ENCODE measurements around the gene PPA1.
"Not testable (repeated sequence)": the region's sequence is repeated elsewhere in the genome, so short reads cannot be mapped to it uniquely, and the experiment has no call there.

The PPA1 gene

GRCh38 chr10:70198696-70199466, 34.3 kb downstream of the PPA1 start:
- no peak for DNase-seq

DNA sequence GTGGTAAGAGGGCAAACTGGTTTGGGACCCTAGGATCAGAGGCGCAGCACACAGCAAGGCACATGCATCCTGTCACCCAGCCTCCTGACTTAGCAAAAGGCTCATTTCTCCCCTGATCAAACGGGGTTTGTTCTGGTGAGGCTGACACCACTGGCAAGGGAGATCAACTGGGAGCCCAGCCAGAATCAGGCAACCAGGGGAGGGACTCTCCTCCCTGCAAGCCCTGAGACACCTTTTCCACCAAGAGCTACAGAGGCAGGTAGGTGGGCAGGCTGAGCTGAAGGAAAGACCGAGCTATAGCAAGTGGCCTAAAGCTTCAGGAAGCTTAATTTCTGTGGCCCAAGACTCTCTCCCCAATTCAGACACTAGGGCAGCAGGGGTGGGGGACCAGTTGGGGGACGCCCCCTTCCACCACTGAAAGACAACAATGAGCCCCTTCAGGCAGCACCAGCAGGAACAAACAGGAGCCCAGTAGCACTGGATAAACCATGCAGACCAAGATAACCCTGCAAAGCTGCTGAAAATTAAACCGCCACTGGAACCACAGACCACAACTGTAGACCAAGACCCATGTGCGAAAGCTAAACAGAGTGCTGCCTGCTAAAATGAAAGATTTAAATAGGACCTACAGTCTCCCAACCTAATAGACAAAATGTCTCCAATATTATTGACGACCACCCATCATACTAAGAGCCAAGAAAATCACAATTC, 35.8 kb downstream of the PPA1 start:
- DNase-seq = no peak

DNA sequence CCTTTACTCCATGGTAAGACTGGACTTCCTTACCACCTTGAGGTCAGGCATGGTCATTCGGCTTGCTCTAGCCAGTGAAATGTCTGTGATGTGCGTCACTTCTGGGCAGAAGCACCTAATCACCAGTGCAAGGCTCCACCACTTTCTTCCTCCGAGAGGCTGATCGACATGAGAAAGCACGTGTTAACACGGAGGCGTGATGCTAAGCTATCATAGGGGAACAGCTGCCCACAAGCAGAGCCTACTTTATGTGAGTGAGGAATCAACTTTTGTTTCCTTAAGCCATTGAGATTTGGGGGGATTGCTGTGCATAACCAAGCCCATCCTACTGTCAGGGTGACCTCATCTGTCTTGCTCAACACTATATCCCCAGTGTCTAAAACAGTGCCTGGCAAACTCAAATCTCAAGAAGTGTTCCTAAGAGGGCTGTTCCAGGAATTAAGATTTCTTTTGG, 39.8 kb downstream of the PPA1 start:
- DNase-seq = no peak

- DNase-seq = no peak
Observed at GRCh38 chr10:70192326-70192968, 40.8 kb downstream of the PPA1 start.

- no peak for DNase-seq
Observed at GRCh38 chr10:70191972-70192305, 41.3 kb downstream of the PPA1 start.

- DNase-seq = no peak
Observed at GRCh38 chr10:70191161-70191971, 41.9 kb downstream of the PPA1 start.

DNA sequence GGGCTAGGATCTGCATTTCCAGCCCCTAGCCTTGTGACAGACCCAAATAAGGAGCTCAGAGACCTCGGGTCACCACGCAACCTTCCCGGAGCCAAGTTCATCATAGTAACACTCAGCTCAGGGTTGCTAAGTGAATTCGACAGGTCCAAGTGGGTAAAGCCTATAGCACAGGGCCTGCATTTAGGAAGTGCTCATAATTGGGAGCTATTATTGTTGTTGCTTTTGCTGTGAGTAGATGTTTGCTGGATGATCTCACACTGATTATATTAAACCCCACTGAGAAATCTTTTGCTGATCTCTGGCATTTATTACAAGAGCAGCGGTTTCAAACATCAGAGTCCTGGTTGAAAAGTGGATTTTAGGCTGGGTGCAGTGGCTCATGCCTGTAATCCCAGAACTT, 42.6 kb downstream of the PPA1 start:
- no peak for DNase-seq

DNA sequence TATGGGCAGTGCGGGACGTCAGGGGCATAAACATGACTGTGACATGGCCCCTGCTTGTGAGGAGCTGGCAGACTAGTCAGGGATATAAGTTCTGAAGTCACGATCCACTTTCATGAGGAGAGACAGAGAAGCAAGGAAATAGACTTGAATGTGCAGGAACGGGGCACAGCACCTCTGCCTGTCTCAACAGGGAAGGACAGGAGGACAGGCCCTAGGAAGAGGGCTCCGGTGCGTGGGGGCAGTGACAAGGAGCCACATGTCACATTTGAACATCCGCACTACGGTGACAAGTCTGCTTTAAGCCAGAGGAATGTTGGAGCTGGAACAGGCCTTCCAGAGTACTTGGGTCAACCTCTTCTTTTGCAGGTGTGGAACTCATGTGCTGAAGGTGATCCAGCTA, 43.1 kb downstream of the PPA1 start:
- DNase-seq = no peak

DNA sequence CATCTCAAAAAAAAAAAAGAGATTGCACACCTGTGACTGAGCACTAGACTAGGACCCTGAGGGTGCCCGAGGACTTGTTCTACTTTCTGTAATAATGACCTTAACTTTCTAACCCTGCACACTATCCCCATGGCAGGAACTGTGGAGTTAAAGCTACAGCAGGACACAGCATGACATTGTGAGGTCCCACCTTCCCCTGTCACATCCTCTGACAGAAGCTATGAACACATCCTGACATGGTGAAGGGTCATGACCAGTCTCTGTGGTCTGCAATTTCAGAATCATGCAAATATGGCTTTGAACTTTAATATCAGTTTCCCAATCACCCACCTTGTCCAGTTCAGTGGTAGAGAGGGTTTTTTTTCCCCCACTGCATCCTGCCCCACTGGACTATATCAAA, 44.5 kb downstream of the PPA1 start:
- no peak for DNase-seq

DNA sequence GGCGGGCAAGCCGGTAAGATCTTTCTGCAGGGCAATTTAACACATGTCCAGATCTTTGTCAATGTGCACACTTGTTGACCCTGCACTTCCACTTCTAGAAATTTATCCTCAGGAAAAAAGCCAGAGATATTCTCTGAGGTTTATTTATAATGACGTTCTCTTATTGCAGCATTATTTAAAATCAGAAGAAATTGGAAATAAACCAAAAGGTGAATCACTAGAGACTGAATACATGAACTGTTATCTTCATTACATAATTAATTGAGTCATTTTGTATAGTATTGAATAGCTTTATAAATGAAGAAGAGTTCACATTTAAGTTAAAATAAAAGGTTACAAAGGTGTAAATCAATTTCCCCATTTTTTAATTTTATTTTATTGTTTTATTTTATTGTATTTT, 46.7 kb downstream of the PPA1 start:
- DNase-seq = no peak

GRCh38 chr10:70186090-70186489, 47.1 kb downstream of the PPA1 start:
- no peak for DNase-seq

DNA sequence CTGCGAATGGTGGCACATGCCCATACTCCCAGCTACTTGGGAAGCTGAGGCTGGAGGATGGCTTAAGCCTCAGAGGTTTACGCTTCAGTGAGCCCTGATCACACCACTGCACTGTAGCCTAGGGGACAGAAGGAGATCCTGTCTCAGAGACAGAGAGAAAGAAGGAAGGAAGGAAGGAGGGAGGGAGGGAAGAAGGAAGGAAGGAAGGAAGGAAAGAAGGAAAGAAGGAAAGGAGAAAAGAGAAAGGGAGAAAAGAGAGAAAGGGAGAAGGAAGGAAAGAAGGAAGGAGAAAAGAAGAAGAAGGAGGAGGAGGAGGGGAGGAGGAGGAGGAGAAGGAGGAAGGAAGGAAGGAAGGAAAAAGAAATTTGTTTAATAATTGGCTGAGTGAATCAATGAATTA, 49.9 kb downstream of the PPA1 start:
- DNase-seq = no peak

- not testable (repeated sequence) for DNase-seq
Observed at GRCh38 chr10:70179209-70179608, 54.0 kb downstream of the PPA1 start.

GRCh38 chr10:70178139-70178725, 55.0 kb downstream of the PPA1 start:
- no peak for DNase-seq

GRCh38 chr10:70176441-70176840, 56.8 kb downstream of the PPA1 start:
- no peak for DNase-seq

GRCh38 chr10:70175516-70175915, 57.7 kb downstream of the PPA1 start:
- DNase-seq = no peak

DNA sequence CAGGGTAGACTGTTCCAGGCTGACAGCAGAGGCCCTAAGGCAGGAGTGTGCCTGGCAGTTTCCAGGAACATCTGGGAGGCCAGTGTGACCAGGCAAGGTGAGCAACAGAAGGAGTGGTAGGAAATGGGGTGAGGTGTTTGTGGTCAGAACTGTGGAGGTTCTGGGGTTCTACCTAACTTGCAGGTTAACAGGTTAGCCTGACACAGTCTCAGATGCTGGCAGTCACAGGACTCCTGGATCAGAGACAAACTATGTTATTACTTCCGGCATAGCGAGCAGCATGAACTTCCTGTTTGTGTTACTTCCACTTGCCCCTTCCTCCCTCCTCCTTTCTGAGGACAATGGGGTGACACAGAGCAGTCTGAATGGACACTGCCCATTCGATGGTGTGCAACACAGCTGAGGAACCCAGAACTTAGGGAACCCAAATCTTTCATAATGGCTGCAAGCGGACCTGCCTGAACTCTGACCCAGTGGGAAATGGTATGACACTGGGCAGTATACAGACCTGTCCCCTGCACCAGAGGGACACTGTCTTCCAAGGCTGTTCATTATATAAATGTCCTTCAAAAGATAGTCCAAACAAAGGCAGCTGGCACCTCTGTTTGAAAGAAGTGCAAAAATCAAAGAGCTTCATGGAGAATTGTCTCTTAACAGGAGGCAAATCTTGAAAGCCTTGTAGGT, 59.0 kb downstream of the PPA1 start:
- DNase-seq = no peak

DNA sequence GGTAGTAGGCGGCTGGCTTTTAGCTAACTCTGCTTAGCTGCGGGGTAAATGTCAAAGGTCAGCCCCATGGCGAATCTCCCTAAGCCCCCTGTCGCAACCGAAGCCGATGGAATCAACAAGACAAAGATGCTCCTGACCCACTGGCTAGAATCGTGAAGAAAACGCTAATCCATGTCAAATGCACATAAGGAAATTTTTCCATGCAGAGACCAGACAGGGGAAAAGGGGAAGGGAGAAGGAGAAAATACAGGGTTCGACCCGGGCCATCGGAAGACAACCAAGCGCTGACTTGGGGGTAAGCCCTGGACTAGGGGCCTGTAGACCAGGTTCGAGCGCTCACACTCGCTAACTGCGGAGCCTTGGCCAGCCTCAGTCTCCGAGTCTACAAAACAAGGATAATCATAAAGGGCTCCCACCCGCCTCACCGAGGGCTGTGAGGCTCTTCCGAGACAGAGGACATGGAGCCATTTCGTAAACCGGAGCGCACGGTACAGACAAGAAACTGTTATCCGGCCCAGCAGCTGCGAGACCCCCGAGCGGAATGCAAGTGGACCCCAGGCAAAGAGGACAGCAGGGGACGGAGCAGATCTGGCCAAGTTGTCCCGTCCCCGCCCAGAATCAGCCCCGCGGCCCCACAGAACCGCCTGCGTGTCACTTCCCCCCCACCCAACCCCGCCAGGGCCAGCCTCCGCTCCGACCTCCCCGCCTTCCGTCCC, 63.4 kb downstream of the PPA1 start:
- DNase-seq = no peak

GRCh38 chr10:70169011-70169410, 64.2 kb downstream of the PPA1 start:
- no peak for DNase-seq

DNA sequence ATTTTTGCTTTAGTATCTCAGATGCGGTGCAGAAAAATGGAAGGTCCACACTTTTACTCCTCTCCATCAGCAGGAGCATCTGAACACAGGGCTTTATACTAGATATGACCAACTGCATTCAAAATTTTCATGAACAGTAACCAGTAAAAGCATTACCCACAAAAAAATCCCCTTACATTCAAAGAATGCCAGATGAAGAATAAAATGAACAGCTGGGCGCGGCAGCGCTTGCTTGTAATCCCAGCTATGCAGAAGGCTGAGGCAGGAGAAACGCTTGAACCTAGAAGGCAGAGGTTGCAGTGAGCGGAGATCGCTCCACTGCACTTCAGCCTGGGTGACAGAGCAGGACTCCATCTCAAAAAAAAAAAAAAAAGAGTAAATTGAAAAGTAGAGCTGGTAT, 66.0 kb downstream of the PPA1 start:
- DNase-seq = no peak

- no peak for DNase-seq
Observed at GRCh38 chr10:70166394-70166793, 66.8 kb downstream of the PPA1 start.

DNA sequence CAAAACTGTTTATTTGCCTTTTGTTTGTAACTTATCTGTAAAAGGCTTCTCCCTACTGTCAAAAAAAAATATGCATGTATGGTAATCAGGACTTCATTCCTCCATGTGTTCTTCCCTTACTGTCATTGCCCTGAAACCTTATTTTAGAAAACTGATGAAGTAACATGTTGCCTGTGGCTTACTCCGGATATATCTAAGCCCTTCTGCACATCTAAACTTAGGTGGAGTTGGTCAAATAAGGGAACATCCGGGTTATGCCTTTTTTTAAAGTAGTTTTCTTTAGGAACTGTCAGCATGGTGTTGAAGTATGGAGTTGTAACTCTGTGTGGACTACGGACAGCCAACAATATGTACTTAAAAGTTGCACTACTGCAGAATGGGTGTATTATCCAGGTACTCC, 69.1 kb downstream of the PPA1 start:
- DNase-seq = no peak
